ENCODE data around the gene AMZ2.
"Not testable (repeated sequence)": the region's sequence is repeated elsewhere in the genome, so short reads cannot be mapped to it uniquely, and the experiment has no call there.

- TF ChIP-seq POLR2AphosphoS5 (IDR thresholded peaks at IDR 0.05; ENCODE audit: low read depth); EZH2phosphoT487 (IDR thresholded peaks at IDR 0.05; ENCODE audit: unreplicated experiment); REST (IDR thresholded peaks at IDR 0.05; ENCODE audit: unreplicated experiment); CTCF (conservative IDR thresholded peaks at IDR 0.05; ENCODE audit: low read depth in 2 of 2): not testable (repeated sequence)
Observed at GRCh38 chr17:68265833-68266232, 18.0 kb downstream of the AMZ2 start.

Measured in GM23338 (cell line).